ENCODE results near the gene FAM149A. TPM values are rescaled to one million over a fixed set of nuclear protein-coding genes. Genes with fewer than 3 reads are reported as not detected.

The FAM149A gene
- total RNA-seq, 1 donor from 2014 or later, result 40.5 TPM

DNA sequence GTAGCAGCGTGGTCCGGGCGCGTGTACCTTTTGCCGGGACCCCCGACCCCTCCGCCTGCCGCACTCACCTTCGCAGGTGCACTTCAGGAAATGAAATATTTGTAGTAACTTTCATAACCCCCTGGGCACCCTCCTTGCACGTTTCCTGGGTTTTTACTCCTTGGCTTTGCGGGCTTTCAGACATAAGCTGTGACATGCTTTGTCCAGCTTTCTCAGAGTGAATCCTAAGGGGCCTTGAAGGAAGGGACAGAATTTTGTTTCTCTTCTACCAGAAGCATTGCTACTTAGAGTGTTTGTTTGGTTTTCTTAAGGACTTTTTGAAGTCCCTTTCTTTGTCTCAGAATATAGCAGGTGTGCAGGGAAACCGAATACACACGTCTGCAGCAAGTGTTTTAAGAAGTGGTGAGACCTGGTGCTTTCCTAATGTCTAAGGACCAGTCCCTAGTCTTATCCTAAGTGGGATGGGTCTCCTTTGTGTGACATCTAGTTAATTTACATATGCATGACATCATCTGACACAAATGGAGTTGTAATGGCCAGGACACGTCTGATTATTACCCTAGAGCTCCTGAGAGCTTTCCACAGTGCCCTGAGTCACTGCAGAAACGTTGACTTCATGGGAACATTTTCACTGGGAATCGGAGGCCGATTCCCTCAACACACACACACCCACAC is 1.3 kb downstream of the FAM149A start:
- DNase-seq (ENCODE audit: low spot score), result no peak

GRCh38 chr4:186107947-186108346 is 3.4 kb downstream of the FAM149A start:
- no peak for DNase-seq (ENCODE audit: low spot score)

DNA sequence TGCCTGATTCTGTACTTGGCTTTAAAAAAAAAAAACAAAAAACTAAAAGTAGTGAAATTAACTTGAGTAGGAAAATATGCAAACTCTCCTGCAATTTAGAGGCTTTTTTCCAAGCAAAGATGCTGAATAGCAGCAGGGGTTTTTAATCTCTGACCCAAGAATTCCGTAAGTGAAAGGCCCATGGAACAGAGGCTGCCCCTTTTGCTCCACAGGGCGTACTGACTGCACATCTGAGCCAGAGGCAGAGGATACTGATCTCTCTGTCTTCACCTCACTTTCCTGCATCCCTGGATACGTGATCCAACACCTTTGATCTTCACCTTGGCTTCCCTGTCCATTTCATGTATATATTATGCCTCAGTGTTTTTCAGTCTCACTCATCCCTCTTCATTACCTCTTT is 3.9 kb downstream of the FAM149A start:
- DNase-seq (ENCODE audit: low spot score), result no peak

DNA sequence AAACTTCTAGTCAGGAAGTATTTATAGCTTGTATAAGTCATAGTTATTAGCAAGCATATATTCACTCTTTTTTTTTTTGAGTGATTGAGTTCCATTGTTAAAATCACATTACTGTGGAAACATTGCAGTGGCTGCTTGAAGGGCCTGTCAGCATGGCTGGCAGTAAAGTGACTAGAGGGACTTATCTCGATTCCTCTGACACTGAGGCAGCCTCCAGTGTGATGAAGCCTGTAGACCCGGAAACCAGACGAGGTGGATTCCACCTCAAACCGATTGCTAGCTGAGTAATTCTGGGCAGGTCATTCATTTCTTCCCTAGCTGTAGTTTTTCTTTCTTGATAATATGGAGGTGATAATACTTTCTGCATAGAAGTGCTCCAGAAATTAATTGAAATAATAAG is 4.7 kb downstream of the FAM149A start:
- DNase-seq (ENCODE audit: low spot score), result no peak

DNA sequence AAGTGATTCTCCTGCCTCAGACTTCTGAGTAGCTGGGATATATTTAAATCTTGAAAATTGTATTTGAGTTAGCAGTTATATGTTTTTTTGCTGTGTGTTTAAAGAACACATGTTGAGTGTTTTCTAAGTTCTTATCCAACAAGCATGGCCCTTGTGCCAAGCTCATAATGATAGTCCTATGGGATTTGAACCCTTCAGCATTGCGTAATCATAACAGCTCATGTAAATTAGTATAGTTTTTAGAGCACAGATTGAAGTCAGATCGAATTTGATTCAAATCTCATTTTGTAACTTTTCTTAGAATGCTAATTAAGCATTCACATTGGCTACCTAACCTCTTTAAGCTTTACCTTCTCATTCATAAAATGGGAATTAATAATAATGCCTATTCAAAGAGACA is 12.2 kb downstream of the FAM149A start:
- no peak for DNase-seq (ENCODE audit: low spot score)

- no peak for DNase-seq (ENCODE audit: low spot score)
These were observed 14.1 kb downstream of the FAM149A start for GRCh38 chr4:186118582-186118981.

GRCh38 chr4:186121057-186121456 is 16.6 kb downstream of the FAM149A start:
- no peak for DNase-seq (ENCODE audit: low spot score)

DNA sequence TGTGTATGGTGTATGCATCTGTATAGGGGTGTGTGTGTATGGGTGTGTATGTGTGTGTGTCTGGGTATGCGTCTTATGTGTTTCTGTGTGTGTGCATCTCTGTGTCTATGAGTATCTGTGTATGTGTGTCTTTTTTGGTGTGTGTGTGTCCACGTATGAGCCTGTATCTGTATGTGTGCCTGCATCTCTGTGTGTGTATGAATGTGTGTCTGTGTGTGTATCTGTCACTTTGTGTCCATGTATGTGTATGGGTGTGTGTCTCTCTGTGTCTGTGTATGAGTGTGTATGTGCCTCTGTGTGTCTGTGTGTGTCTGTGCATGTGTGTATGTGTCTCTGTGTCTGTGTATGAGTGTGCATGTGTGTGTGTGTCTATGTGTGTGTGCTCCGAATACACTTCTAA is 24.3 kb downstream of the FAM149A start:
- no peak for DNase-seq (ENCODE audit: low spot score)

GRCh38 chr4:186131935-186132334 is 27.4 kb downstream of the FAM149A start:
- DNase-seq (ENCODE audit: low spot score), result no peak

GRCh38 chr4:186132577-186133242 is 28.2 kb downstream of the FAM149A start:
- DNase-seq (ENCODE audit: low spot score), result no peak

DNA sequence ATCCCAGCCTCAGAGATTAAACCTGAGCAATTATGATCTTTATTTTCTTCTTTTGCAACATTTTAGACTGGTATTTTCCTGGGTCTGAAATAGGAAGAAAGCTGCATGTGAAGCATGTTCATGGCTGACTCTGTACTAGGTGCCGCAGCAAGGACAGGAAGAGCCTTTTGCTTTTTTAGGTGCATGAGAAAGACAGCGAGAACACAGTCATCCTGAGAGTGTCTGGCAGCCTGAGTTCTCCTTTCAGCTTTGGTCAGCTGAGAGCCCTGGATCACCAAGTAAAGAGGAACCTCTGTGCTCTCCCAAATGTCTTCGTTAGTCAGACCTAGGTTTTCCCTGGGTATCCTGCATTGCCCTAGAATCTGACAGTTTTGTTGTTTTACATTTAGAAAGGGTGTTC is 29.8 kb downstream of the FAM149A start:
- no peak for DNase-seq (ENCODE audit: low spot score)

GRCh38 chr4:186134861-186135260 is 30.4 kb downstream of the FAM149A start:
- DNase-seq (ENCODE audit: low spot score), result no peak

GRCh38 chr4:186137196-186137794 is 32.8 kb downstream of the FAM149A start:
- DNase-seq (ENCODE audit: low spot score), result no peak

GRCh38 chr4:186144198-186144945 is 39.9 kb downstream of the FAM149A start:
- peak; percentile 71 for DNase-seq (ENCODE audit: low spot score)

GRCh38 chr4:186144946-186145569 is 40.6 kb downstream of the FAM149A start:
- DNase-seq (ENCODE audit: low spot score), result peak; percentile 62

DNA sequence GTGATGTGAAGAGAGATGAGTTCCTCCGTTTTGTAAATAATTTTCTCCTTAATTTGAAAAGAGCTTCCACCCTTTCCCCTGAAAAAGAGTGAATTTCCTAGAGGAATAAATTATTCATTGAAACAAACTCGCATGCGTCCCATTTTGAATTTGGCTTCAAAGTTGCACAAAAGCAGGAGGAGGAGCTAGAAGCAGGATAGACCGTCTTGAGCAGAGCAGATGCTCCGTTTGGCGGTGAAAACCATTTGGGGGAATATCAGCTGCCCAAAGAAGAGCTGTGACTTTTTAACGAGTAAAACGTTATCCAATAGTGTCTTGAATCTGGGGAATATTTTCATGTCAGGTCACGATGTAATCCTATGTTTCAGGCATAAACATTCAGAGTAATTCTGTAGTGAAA is 42.0 kb downstream of the FAM149A start:
- no peak for DNase-seq (ENCODE audit: low spot score)

- no peak for DNase-seq (ENCODE audit: low spot score)
These were observed 44.0 kb downstream of the FAM149A start for GRCh38 chr4:186148336-186148975.

GRCh38 chr4:186149872-186150271 is 45.4 kb downstream of the FAM149A start:
- DNase-seq (ENCODE audit: low spot score), result no peak

DNA sequence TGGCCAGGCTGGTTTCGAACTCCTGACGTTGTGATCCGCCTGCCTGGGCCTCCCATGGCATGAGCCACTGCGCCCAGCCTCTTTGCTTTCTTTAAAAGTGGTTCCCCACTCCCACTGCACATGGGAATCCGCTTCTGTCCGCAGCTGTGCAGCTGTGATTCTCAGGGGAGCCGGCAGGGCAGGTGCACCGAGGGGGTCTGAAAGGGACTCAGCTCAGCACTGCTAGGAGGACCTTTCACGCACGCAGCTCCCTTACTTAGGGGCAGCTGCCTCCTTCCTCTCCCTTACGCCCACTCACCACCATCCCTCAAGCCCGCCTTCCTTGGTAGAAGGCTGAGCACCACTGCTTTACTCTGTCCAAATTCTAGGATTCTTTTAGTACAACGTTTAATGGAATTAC is 46.4 kb downstream of the FAM149A start:
- no peak for DNase-seq (ENCODE audit: low spot score)

GRCh38 chr4:186151499-186151898 is 47.0 kb downstream of the FAM149A start:
- DNase-seq (ENCODE audit: low spot score), result no peak

DNA sequence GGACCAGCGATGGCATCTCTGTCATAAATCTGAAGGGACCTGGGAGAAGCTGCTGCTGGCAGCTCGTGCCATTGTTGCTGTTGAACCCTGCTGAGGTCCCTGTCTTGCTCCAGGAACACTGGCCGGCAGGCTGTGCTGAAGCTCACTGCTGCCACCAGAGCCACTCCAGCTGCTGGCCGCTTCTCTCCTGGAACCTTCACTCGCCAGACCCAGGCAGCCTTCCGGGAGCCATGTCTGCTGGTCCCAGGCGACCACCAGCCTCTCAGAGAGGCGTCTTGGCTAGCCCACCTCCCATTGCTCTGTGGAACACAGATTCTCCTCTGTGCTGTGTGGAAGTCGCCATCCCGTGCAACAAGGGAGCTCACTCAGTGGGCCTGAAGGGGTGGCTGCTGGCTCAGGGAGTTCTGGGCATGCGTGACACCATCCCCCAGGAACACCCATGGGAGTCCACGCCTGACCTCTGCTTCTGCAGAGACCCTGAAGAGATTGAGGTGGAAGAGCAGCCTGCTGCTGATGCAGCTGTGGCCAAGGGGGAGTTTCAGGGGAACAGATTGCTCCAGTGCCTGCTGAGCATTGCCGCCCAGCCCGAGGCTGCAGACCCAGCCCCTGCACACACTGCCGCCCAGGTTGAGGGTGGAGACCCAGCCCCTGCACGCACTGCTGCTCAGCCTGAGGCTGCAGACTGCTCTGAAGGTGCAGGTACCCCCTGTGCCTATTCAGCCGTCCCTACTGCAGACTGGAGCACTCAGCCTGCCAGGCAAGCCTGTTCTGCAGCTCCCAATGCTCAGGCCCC is 53.7 kb downstream of the FAM149A start:
- no peak for DNase-seq (ENCODE audit: low spot score)

All from ureter (tissue), 1 donor.